Activated CD8-positive, alpha-beta T cell treated with anti-CD3 and anti-CD28 coated beads, Interleukin-2, amount 10 ng/mL, durations not matched to agents 7 days and 5 days (primary cell): Measurements from ENCODE around the gene MLXIP. TPM values are rescaled to one million over a fixed set of nuclear protein-coding genes. Genes with fewer than 3 reads are reported as not detected.

Experiments used
- ATAC-seq: fragments of 150-1000 bp; cut with Tn5 transposase; one replicate; pipeline ENCODE4 v1.10.0; 2021; ENCODE audit warnings: moderate library complexity
- CTCF ChIA-PET: fragments of 350-600 bp; sonication (Branson Sonifier 250); formaldehyde crosslinking; loops from one replicate; lab custom pipeline; 2021; ENCODE audit warnings: antibody characterized with exemption; lab: Charles Lee
- POLR2A ChIA-PET: fragments of 350-600 bp; sonication (Branson Sonifier 250); formaldehyde crosslinking; loops from one replicate; lab custom pipeline; 2021; ENCODE audit warnings: antibody characterized with exemption; lab: Charles Lee
- DNase-seq: peaks from one replicate; pipeline ENCODE4 v3.0.0-alpha.2; 2020
- H3K27ac Mint-ChIP-seq: one replicate; pipeline ENCODE4 v1.8.0; 2021; ENCODE audit warnings: mild to moderate bottlenecking, mixed read lengths
- H3K27me3 Mint-ChIP-seq: one replicate; pipeline ENCODE4 v1.8.0; 2021; ENCODE audit warnings: low read depth, mixed read lengths
- H3K36me3 Mint-ChIP-seq: one replicate; pipeline ENCODE4 v1.8.0; 2021; ENCODE audit warnings: low read depth, mixed read lengths
- H3K4me1 Mint-ChIP-seq: one replicate; pipeline ENCODE4 v1.8.0; 2021; ENCODE audit warnings: low read depth, mixed read lengths
- H3K4me3 Mint-ChIP-seq: one replicate; pipeline ENCODE4 v1.8.0; 2021; ENCODE audit warnings: mild to moderate bottlenecking, mixed read lengths
- H3K9me3 Mint-ChIP-seq: one replicate; pipeline ENCODE4 v1.8.0; 2022; ENCODE audit warnings: mixed read lengths; ENCODE audit not compliant: insufficient read depth
- total RNA-seq, 2 experiments: library from RNA; stranded (reverse); gene quantifications; one replicate each; pipeline ENCODE4 v1.2.3, GENCODE V29; 2021

The MLXIP gene
- total RNA-seq, 2 experiments from 2014 or later: 38.8 to 42.7 TPM

DNA sequence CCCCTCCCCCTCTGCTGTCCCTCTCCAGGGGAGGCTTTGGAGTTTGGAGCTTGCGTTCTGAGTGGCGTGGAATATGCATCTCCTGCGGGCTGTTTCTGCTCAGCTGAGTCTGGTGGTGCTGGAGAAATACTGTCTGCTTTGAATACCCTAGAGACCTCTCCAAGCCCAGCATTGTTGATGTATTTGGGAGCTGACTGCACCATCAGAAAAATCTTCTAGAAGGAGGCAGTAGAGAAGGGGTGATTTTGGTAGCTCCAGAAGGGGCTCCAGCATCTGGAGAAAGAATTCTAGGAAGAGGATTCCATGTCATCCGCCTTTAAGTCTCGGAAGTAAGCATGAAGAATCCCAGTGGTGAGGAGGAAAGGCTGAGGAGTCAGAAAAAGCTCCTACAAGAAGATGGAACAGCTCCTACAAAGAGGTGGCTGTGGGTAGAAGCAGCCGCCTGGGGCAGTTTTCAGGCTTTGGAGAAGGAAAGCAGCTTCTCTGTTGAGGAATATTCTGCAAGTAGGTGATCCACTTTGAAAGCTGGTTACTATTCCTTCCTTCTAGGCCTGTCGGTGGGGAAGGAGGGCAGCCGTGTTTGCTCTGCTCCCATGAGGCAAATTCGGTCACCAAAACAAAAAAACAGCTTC, 9.7 kb downstream of the MLXIP start:
- ChIA-PET CTCF (interaction anchor here (0.7 to 4.3 kb wide), 6 partner anchors 9 to 35 kb away, joined by 3 to 29 read pairs (median 4); no protein-coding TSS in a partner anchor), POLR2A (interaction anchor here (0.5 to 1.4 kb wide), 4 partner anchors 9 to 412 kb away, joined by 3 to 5 read pairs (median 4); partner anchors contain the start of gene MLXIP)
- H3K4me1 Mint-ChIP-seq: peaks cover 75% of the 10 kb centered on the region
- H3K27ac Mint-ChIP-seq: peak overlapping the region; percentile 35
- no peaks in the 10 kb centered on the region for H3K9me3 Mint-ChIP-seq
- peaks cover 63% of the 10 kb centered on the region for H3K36me3 Mint-ChIP-seq
- ATAC-seq: no peak
- no peak for DNase-seq
- no peak overlapping the region for H3K4me3 Mint-ChIP-seq
- H3K27me3 Mint-ChIP-seq: no peaks in the 10 kb centered on the region

DNA sequence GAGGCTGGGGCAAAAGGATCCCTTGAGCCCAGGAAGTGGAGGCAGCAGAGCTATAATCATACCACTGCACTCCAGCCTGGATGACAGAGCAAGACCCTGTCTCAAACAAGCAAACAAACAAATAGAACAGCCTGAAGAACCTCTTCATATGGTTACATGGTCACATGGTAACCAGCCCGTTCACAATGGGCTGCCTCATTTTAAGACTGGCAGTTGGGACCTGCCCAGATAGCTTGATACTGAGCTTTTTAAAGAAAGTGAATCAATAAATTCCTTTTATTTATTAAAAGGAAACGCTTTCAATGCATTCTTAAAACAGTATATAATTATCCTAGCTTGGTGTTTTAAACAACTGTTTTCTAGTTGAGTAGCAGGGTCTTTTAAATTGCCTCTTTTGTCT, 10.5 kb downstream of the MLXIP start:
- Mint-ChIP-seq H3K27me3 (no peaks in the 10 kb centered on the region), H3K36me3 (peaks cover 57% of the 10 kb centered on the region), H3K4me1 (peaks cover 68% of the 10 kb centered on the region), H3K9me3 (no peaks in the 10 kb centered on the region), H3K4me3 (no peak overlapping the region), H3K27ac (no peak overlapping the region)
- DNase-seq (no peak), ATAC-seq (no peak)
- CTCF ChIA-PET: interaction anchor here (0.7 to 4.3 kb wide), 8 partner anchors 9 to 1091 kb away, joined by 3 to 29 read pairs (median 4); no protein-coding TSS in a partner anchor
- POLR2A ChIA-PET: interaction anchor here (1.1 kb wide), 1 partner anchor 11 kb away, joined by 3 read pairs; the partner anchor contains the start of gene MLXIP

DNA sequence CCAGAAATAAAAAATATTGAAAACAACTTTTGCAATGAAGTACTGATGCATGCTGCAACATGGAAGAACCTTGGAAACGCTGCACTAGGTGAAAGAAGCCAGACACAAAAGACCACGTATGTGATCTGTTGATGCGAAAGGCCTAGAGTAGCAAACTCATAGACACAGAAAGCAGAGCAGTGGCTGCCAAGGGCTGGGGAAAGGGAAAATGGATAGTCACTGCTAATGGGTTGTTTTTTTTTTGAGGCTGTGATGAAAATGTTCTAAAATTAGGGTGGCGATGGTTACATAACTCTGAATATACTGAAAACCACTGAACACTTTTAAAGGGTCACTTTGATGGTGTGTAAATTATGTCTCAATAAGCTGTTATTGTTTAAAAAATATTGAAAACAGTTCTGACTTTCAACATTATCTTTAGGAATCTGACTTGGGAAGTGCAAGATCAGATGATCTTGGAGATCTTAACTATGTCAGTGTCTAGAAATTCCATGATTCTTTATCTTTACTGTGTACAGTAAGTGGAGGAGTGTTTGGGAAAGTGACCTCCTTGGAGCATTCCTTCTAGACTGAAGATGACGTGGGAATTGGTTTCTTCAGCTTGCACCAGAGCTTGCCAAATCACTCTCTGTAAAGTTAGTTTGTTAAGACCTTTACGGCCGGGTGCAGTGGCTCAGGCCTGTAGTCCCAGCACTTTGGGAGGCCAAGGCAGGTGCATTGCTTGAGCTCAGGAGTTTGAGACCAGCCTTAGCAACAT, 12.4 kb downstream of the MLXIP start:
- ChIA-PET POLR2A (no interaction called here), CTCF (interaction anchor here (0.8 to 3.0 kb wide), 4 partner anchors 9 to 32 kb away, joined by 3 to 13 read pairs (median 7); no protein-coding TSS in a partner anchor)
- H3K36me3 Mint-ChIP-seq: peaks cover 41% of the 10 kb centered on the region
- H3K4me1 Mint-ChIP-seq: peaks cover 50% of the 10 kb centered on the region
- no peaks in the 10 kb centered on the region for H3K9me3 Mint-ChIP-seq
- DNase-seq (no peak), ATAC-seq (no peak)
- no peaks in the 10 kb centered on the region for H3K27me3 Mint-ChIP-seq
- no peak overlapping the region for H3K4me3 Mint-ChIP-seq
- H3K27ac Mint-ChIP-seq: peak overlapping the region; percentile 58

GRCh38 chr12:122093098-122093883, 14.7 kb downstream of the MLXIP start:
- POLR2A ChIA-PET: interaction anchor here (1.0 kb wide), 1 partner anchor 11 kb away, joined by 3 read pairs; no protein-coding TSS in a partner anchor
- H3K36me3 Mint-ChIP-seq: peaks cover 28% of the 10 kb centered on the region
- H3K27me3 Mint-ChIP-seq: no peaks in the 10 kb centered on the region
- CTCF ChIA-PET: no interaction called here
- no peak overlapping the region for H3K27ac Mint-ChIP-seq
- no peaks in the 10 kb centered on the region for H3K9me3 Mint-ChIP-seq
- DNase-seq: no peak
- H3K4me1 Mint-ChIP-seq: peaks cover 48% of the 10 kb centered on the region
- no peak overlapping the region for H3K4me3 Mint-ChIP-seq
- no peak for ATAC-seq

- no peak for ATAC-seq
- no peak overlapping the region for H3K4me3 Mint-ChIP-seq
- DNase-seq: no peak
- POLR2A ChIA-PET: no interaction called here
- H3K4me1 Mint-ChIP-seq: peaks cover 50% of the 10 kb centered on the region
- no peaks in the 10 kb centered on the region for H3K27me3 Mint-ChIP-seq
- CTCF ChIA-PET: no interaction called here
- peaks cover 25% of the 10 kb centered on the region for H3K36me3 Mint-ChIP-seq
- no peaks in the 10 kb centered on the region for H3K9me3 Mint-ChIP-seq
- no peak overlapping the region for H3K27ac Mint-ChIP-seq
Measured at GRCh38 chr12:122094137-122094734, 15.7 kb downstream of the MLXIP start.

GRCh38 chr12:122094735-122095631, 16.4 kb downstream of the MLXIP start:
- no peaks in the 10 kb centered on the region for H3K9me3 Mint-ChIP-seq
- peaks cover 19% of the 10 kb centered on the region for H3K36me3 Mint-ChIP-seq
- POLR2A ChIA-PET: interaction anchor here (2.6 kb wide), 1 partner anchor 9 kb away, joined by 6 read pairs; no protein-coding TSS in a partner anchor
- no peak for ATAC-seq
- H3K27me3 Mint-ChIP-seq: no peaks in the 10 kb centered on the region
- H3K4me3 Mint-ChIP-seq: no peak overlapping the region
- no peak overlapping the region for H3K27ac Mint-ChIP-seq
- peaks cover 50% of the 10 kb centered on the region for H3K4me1 Mint-ChIP-seq
- DNase-seq: no peak
- CTCF ChIA-PET: interaction anchor here (1.0 to 1.2 kb wide), 2 partner anchors 11 to 12 kb away, joined by 4 to 5 read pairs; no protein-coding TSS in a partner anchor

DNA sequence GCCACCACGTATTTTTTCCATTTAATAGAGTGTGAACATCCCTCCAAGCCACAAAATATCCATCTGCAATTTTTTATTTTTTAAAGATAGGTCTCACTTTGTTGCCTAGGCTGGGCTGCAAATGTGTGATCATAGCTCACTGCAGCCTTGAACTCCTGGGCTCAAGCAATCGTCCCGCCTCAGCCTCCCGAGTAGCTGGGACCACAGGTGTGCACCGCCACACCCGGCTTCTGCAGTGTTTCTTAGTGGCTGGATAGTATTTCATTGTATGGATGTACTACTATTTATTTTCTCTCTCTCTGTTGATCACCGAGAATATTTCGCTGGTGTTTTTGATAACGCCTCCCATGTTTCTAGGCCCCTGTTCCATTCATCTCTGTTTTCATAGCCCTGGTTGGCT, 17.5 kb downstream of the MLXIP start:
- Mint-ChIP-seq H3K4me1 (peaks cover 55% of the 10 kb centered on the region), H3K4me3 (no peak overlapping the region), H3K27ac (no peak overlapping the region), H3K9me3 (no peaks in the 10 kb centered on the region), H3K36me3 (peaks cover 16% of the 10 kb centered on the region), H3K27me3 (no peaks in the 10 kb centered on the region)
- ChIA-PET POLR2A (interaction anchor here (2.6 kb wide), 1 partner anchor 10 kb away, joined by 6 read pairs; no protein-coding TSS in a partner anchor), CTCF (interaction anchor here (1.0 to 3.1 kb wide), 5 partner anchors 7 to 302 kb away, joined by 3 to 12 read pairs (median 5); partner anchors contain the start of gene RHOF)
- ATAC-seq (no peak), DNase-seq (no peak)

DNA sequence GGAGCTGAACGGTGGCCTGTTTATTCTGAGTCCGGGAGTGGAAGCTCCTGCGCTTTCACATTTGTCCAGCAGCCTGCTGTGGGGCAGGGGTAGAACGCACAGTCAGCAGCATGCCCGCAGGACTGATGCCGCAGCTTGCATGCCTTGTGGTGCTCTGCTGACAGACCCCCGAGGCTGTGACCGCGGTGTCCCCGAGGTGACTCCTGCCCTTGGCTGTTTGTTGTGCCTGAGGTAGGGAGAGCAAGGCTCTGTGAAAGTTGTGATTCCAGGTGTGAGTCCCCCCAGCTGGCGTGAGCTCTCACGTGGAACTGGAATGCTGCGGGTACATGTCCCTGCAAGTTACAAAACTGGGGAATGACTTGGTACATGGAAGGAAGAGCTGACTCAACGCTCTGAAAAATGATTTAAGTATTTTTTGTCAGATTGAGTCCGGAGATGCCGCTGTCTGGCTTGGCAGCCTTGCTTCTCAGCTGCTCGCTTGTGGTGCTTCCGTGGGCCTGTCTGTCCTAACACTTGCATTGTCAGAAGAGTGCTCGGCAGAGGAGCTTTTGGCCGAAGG, 18.1 kb downstream of the MLXIP start:
- Mint-ChIP-seq H3K9me3 (no peaks in the 10 kb centered on the region), H3K27me3 (no peaks in the 10 kb centered on the region), H3K4me3 (no peak overlapping the region), H3K4me1 (peaks cover 52% of the 10 kb centered on the region), H3K36me3 (peaks cover 12% of the 10 kb centered on the region), H3K27ac (no peak overlapping the region)
- ATAC-seq: no peak
- no peak for DNase-seq
- CTCF ChIA-PET: interaction anchor here (1.0 to 3.1 kb wide), 3 partner anchors 8 to 303 kb away, joined by 3 to 12 read pairs (median 6); partner anchors contain the start of gene RHOF
- POLR2A ChIA-PET: interaction anchor here (0.7 to 2.6 kb wide), 3 partner anchors 8 to 16 kb away, joined by 5 to 10 read pairs (median 6); no protein-coding TSS in a partner anchor

GRCh38 chr12:122097584-122097926, 19.0 kb downstream of the MLXIP start:
- Mint-ChIP-seq H3K4me1 (peaks cover 57% of the 10 kb centered on the region), H3K36me3 (peaks cover 13% of the 10 kb centered on the region), H3K27ac (peak overlapping the region; percentile 66), H3K4me3 (no peak overlapping the region), H3K9me3 (no peaks in the 10 kb centered on the region), H3K27me3 (no peaks in the 10 kb centered on the region)
- no peak for DNase-seq
- CTCF ChIA-PET: interaction anchor here (0.8 to 3.1 kb wide), 5 partner anchors 9 to 26 kb away, joined by 3 to 12 read pairs (median 8); no protein-coding TSS in a partner anchor
- POLR2A ChIA-PET: interaction anchor here (0.7 to 2.5 kb wide), 4 partner anchors 9 to 31 kb away, joined by 3 to 10 read pairs (median 4); no protein-coding TSS in a partner anchor
- no peak for ATAC-seq
